SK-N-SH (cell line): ENCODE data around the gene RHPN2.
"Not testable (repeated sequence)": the region's sequence is repeated elsewhere in the genome, so short reads cannot be mapped to it uniquely, and the experiment has no call there.

ENCODE experiments used
- CTCF ChIP-seq: fragments of 200-600 bp; sonication (generic); IDR thresholded peaks from 2 replicates; pipeline ENCODE4 v1.6.1; 2017; ENCODE audit warnings: antibody characterized with exemption, mild to moderate bottlenecking, moderate library complexity
- EP300 ChIP-seq, 2 experiments: IDR thresholded peaks; 2 replicates each; pipeline versions ENCODE4 v1.4.0 to v1.6.1; 2012; ENCODE audit warnings: borderline replicate concordance in 1 of 2, low read depth in 1 of 2, low read length in 1 of 2
- FOXM1 ChIP-seq: IDR thresholded peaks from 2 replicates; pipeline ENCODE4 v1.4.0; 2012; ENCODE audit warnings: low read depth, mild to moderate bottlenecking
- POLR2AphosphoS5 ChIP-seq: IDR thresholded peaks from 2 replicates; pipeline ENCODE4 v1.6.1; 2012; ENCODE audit warnings: low read depth, low read length
- RAD21 ChIP-seq: IDR thresholded peaks from 2 replicates; pipeline ENCODE4 v1.6.1; 2012; ENCODE audit warnings: mild to moderate bottlenecking, low read length
- SIN3A ChIP-seq: IDR thresholded peaks from 2 replicates; pipeline ENCODE4 v1.6.1; 2012; ENCODE audit warnings: low read depth, mild to moderate bottlenecking, low read length, moderate library complexity, borderline replicate concordance
- SMC3 ChIP-seq: IDR thresholded peaks from 2 replicates; pipeline ENCODE4 v1.6.1; 2012; ENCODE audit warnings: low read depth, low read length, improper control_type of control experiment
- TF ChIP-seq, protein P1 (sequence below): IDR thresholded peaks from 2 replicates; pipeline ENCODE4 v1.4.0; 2012; ENCODE audit warnings: low read depth, borderline replicate concordance
- TF ChIP-seq, protein P2 (sequence below): fragments of 150-350 bp; IDR thresholded peaks from 2 replicates; pipeline ENCODE4 v1.6.1; 2017; ENCODE audit warnings: antibody characterized with exemption, low read length, low read depth, borderline replicate concordance

GRCh38 chr19:33026602-33027001 is 38.1 kb downstream of the RHPN2 start:
- TF ChIP-seq, protein P1, sequence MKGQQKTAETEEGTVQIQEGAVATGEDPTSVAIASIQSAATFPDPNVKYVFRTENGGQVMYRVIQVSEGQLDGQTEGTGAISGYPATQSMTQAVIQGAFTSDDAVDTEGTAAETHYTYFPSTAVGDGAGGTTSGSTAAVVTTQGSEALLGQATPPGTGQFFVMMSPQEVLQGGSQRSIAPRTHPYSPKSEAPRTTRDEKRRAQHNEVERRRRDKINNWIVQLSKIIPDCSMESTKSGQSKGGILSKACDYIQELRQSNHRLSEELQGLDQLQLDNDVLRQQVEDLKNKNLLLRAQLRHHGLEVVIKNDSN, result not testable (repeated sequence)
- not testable (repeated sequence) for TF ChIP-seq POLR2AphosphoS5; CTCF; SIN3A; RAD21; EP300 (IDR thresholded peaks at IDR 0.05; ENCODE audit: borderline replicate concordance in 1 of 2, low read depth in 1 of 2, low read length in 1 of 2); SMC3; FOXM1
- TF ChIP-seq, protein P2, sequence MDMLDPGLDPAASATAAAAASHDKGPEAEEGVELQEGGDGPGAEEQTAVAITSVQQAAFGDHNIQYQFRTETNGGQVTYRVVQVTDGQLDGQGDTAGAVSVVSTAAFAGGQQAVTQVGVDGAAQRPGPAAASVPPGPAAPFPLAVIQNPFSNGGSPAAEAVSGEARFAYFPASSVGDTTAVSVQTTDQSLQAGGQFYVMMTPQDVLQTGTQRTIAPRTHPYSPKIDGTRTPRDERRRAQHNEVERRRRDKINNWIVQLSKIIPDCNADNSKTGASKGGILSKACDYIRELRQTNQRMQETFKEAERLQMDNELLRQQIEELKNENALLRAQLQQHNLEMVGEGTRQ, result not testable (repeated sequence)
